OCI-LY7 (cell line): ENCODE results near the gene OR2W1. TPM values are rescaled to one million over a fixed set of nuclear protein-coding genes. Genes with fewer than 3 reads are reported as not detected.
A peak's percentile ranks its signal among the peaks of the same experiment; 100 is the strongest.

Experiments
- BruUV-seq: library from RNA; stranded (reverse); fragments of 400-500 nt; replicated peaks from 2 replicates; lab custom pipeline; 2021; lab: Mats Ljungman, UMichigan
- CTCF ChIA-PET: fragments of 300-600 bp; sonication (Branson Sonifier 250); formaldehyde crosslinking; loops from one replicate; lab custom pipeline; 2022; ENCODE audit warnings: antibody characterized with exemption; ENCODE audit not compliant: unreplicated experiment; lab: Charles Lee
- POLR2A ChIA-PET: fragments of 300-600 bp; sonication (Branson Sonifier 250); formaldehyde crosslinking; loops from one replicate; lab custom pipeline; 2022; ENCODE audit warnings: antibody characterized with exemption; lab: Charles Lee
- DNase-seq: peaks from one replicate; pipeline ENCODE4 v3.0.0-alpha.2; 2015; ENCODE audit warnings: low spot score
- H2AFZ ChIP-seq: fragments of 200-600 bp; sonication (generic), shearing (Covaris generic); 2 replicates; pipeline ENCODE4 v1.6.1; 2014; ENCODE audit warnings: mild to moderate bottlenecking, antibody characterized with exemption, low read length, moderate library complexity
- H3K27ac ChIP-seq: fragments of 200-600 bp; sonication (generic); 2 replicates; pipeline ENCODE4 v1.5.1; 2014; ENCODE audit warnings: mixed run types, low read depth, mild to moderate bottlenecking, moderate library complexity, low read length, inconsistent platforms; ENCODE audit not compliant: poor library complexity, severe bottlenecking
- H3K36me3 ChIP-seq: fragments of 200-600 bp; sonication (generic); 2 replicates; pipeline ENCODE4 v1.6.1; 2014; ENCODE audit warnings: mild to moderate bottlenecking, antibody characterized with exemption, low read length, moderate library complexity, mixed read lengths; ENCODE audit not compliant: insufficient read depth
- H3K4me1 ChIP-seq: fragments of 200-600 bp; sonication (generic); 2 replicates; pipeline ENCODE4 v1.5.1; 2014; ENCODE audit warnings: mild to moderate bottlenecking, low read length; ENCODE audit not compliant: insufficient read depth, poor library complexity, severe bottlenecking
- H3K4me2 ChIP-seq: fragments of 200-600 bp; sonication (generic); 2 replicates; pipeline ENCODE4 v1.6.1; 2014; ENCODE audit warnings: mild to moderate bottlenecking, low read length
- H3K4me3 ChIP-seq: fragments of 200-600 bp; sonication (generic); 2 replicates; pipeline ENCODE4 v1.5.1; 2014; ENCODE audit warnings: mild to moderate bottlenecking, low read depth, low read length; ENCODE audit not compliant: poor library complexity, severe bottlenecking
- H3K79me2 ChIP-seq: fragments of 200-600 bp; sonication (generic); 2 replicates; pipeline ENCODE4 v1.6.1; 2016; ENCODE audit warnings: low read depth, mild to moderate bottlenecking, low read length, moderate library complexity, mixed read lengths; ENCODE audit not compliant: insufficient read depth
- H3K9me2 ChIP-seq: fragments of 200-600 bp; sonication (generic); 2 replicates; pipeline ENCODE4 v1.6.1; 2016; ENCODE audit warnings: mild to moderate bottlenecking, low read length, mixed read lengths; ENCODE audit not compliant: insufficient read depth
- H3K9me3 ChIP-seq: fragments of 200-600 bp; sonication (generic); 2 replicates; pipeline ENCODE4 v1.6.1; 2014; ENCODE audit warnings: mild to moderate bottlenecking, mixed run types, low read length, mixed read lengths
- H4K20me1 ChIP-seq: fragments of 200-600 bp; sonication (generic); 2 replicates; pipeline ENCODE4 v1.6.1; 2014; ENCODE audit warnings: mild to moderate bottlenecking, antibody characterized with exemption, low read length, moderate library complexity, mixed read lengths; ENCODE audit not compliant: insufficient read depth
- CTCF ChIP-seq: fragments of 200-600 bp; sonication (generic); conservative IDR thresholded peaks from 2 replicates; pipeline ENCODE4 v1.5.1; 2014; ENCODE audit warnings: mild to moderate bottlenecking, antibody characterized with exemption, low read length, moderate library complexity, mixed read lengths
- EZH2phosphoT487 ChIP-seq: fragments of 200-600 bp; sonication (generic); IDR thresholded peaks from 2 replicates; pipeline ENCODE4 v1.6.1; 2018; ENCODE audit warnings: low read depth, borderline replicate concordance, mild to moderate bottlenecking, mixed run types, antibody characterized with exemption, low read length, moderate library complexity, mixed read lengths
- intact Hi-C: fragments of 100-400 bp; cut with micrococcal nuclease; formaldehyde crosslinking; loops from one replicate; pipeline ENCODE4 v1.10.0; 2022; ENCODE audit not compliant: unreplicated experiment
- total RNA-seq, 2 experiments: library from RNA; depleted of rRNA in 1 of 2; stranded (reverse); fragments of >200 nt in 1 of 2; shearing (Covaris generic) in 1 of 2; gene quantifications; 2 replicates each; pipeline ENCODE4 v1.2.3, GENCODE V29; 2014 to 2022

The OR2W1 gene
- total RNA-seq, 2 experiments from 2014 or later, result not detected

- no peaks in the 10 kb centered on the region for H3K4me1 ChIP-seq
- intact Hi-C loops, result loop anchor here (1.0 to 10.0 kb wide), 5 partner anchors 72 to 568 kb away; partner anchors contain the start of gene OR2H2
- H3K27ac ChIP-seq, result peak overlapping the region; percentile 56
- ChIA-PET POLR2A (interaction anchor here (0.7 to 1.2 kb wide), 2 partner anchors 157 to 179 kb away, joined by 3 read pairs; no protein-coding TSS in a partner anchor), CTCF (interaction anchor here (0.7 to 1.5 kb wide), 4 partner anchors 168 to 179 kb away, joined by 3 to 8 read pairs (median 4); no protein-coding TSS in a partner anchor)
- no TSS peak for BruUV-seq
- H3K4me3 ChIP-seq, result peak overlapping the region; percentile 67
- peak overlapping the region; percentile 79 for H3K4me2 ChIP-seq
- DNase-seq, result peak; percentile 90
- H3K36me3 ChIP-seq, result no peaks in the 10 kb centered on the region
- no peaks in the 10 kb centered on the region for H3K79me2 ChIP-seq
- TF ChIP-seq CTCF (peak; percentile 97), EZH2phosphoT487 (no peak)
- no peaks in the 10 kb centered on the region for H4K20me1 ChIP-seq
- H3K9me3 ChIP-seq, result no peaks in the 10 kb centered on the region
- H2AFZ ChIP-seq, result peak overlapping the region; percentile 77
- H3K9me2 ChIP-seq, result no peaks in the 10 kb centered on the region
Measured at GRCh38 chr6:29016559-29017427, 28.2 kb downstream of the OR2W1 start.

- no peak for DNase-seq
- no peaks in the 10 kb centered on the region for H4K20me1 ChIP-seq
- intact Hi-C loops, result loop anchor here (10.0 kb wide), 1 partner anchor 570 kb away; the partner anchor contains the start of gene OR2H2
- no peak overlapping the region for H3K4me2 ChIP-seq
- H3K36me3 ChIP-seq, result no peaks in the 10 kb centered on the region
- no peaks in the 10 kb centered on the region for H3K4me1 ChIP-seq
- BruUV-seq, result no TSS peak
- H3K79me2 ChIP-seq, result no peaks in the 10 kb centered on the region
- H3K9me3 ChIP-seq, result no peaks in the 10 kb centered on the region
- ChIA-PET CTCF (no interaction called here), POLR2A (interaction anchor here (1.0 to 1.3 kb wide), 3 partner anchors 38 to 177 kb away, joined by 3 to 5 read pairs (median 4); no protein-coding TSS in a partner anchor)
- no peak overlapping the region for H3K27ac ChIP-seq
- no peak overlapping the region for H2AFZ ChIP-seq
- no peak overlapping the region for H3K4me3 ChIP-seq
- TF ChIP-seq EZH2phosphoT487 (no peak), CTCF (no peak)
- no peaks in the 10 kb centered on the region for H3K9me2 ChIP-seq
Measured at GRCh38 chr6:29014729-29015608, 30.0 kb downstream of the OR2W1 start.
